HUES6 (cell line): Measurements from ENCODE around the gene CD300LB.

Source experiments
- H3K27ac ChIP-seq: 2 replicates; pipeline ENCODE4 v1.7.0; 2013; ENCODE audit warnings: low read depth, mild to moderate bottlenecking, low read length, inconsistent platforms
- H3K27me3 ChIP-seq: 2 replicates; pipeline ENCODE4 v1.6.1; 2013; ENCODE audit warnings: low read length; ENCODE audit not compliant: control insufficient read depth, insufficient read depth
- H3K36me3 ChIP-seq: 2 replicates; pipeline ENCODE4 v1.6.1; 2013; ENCODE audit warnings: low read length; ENCODE audit not compliant: control insufficient read depth, insufficient read depth
- H3K4me1 ChIP-seq: 2 replicates; pipeline ENCODE4 v1.6.1; 2013; ENCODE audit warnings: low read length; ENCODE audit not compliant: control insufficient read depth, insufficient read depth
- H3K4me3 ChIP-seq: 2 replicates; pipeline ENCODE4 v1.5.1; 2013; ENCODE audit warnings: low read depth, low read length
- H3K9ac ChIP-seq: one replicate; pipeline ENCODE4 v1.6.1; 2013; ENCODE audit warnings: mild to moderate bottlenecking, low read length
- H3K9me3 ChIP-seq: 2 replicates; pipeline ENCODE4 v1.6.1; 2013; ENCODE audit warnings: low read depth, low read length; ENCODE audit not compliant: control insufficient read depth, insufficient read depth

Gene CD300LB

DNA sequence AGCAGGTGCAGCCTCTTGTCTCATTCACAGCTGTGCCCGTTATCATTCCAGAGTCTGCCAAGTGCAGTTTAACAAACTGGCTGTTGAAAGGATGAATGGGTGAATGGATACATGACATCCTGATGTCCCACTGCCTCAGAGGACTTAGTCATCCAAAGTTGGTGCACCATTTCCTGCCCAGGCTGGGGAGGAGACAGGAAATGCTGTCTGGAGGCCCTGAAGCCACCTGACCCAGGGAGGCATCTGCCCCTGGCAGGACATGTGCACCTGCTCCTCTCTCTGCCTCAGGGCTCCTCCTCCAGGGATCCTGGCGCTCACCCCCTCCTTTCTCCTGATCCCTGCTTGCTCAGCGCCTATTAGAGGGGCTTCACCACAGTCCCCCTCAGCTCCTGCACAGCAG, 16.5 kb upstream of the CD300LB start:
- H3K9ac ChIP-seq, result no peak overlapping the region

GRCh38 chr17:74547264-74547663, 16.0 kb upstream of the CD300LB start:
- Histone ChIP-seq H3K4me1 (no peaks in the 10 kb centered on the region), H3K4me3 (no peak overlapping the region), H3K27me3 (no peaks in the 10 kb centered on the region; the same call in 1 of the 2 replicates), H3K36me3 (no peaks in the 10 kb centered on the region), H3K9me3 (no peaks in the 10 kb centered on the region), H3K9ac (no peak overlapping the region), H3K27ac (no peak overlapping the region)

More for the DNA sequence above, 16.5 kb upstream of the CD300LB start:
- no peaks in the 10 kb centered on the region for H3K4me1 ChIP-seq
- H3K36me3 ChIP-seq, result no peaks in the 10 kb centered on the region
- H3K27ac ChIP-seq, result no peak overlapping the region
- H3K4me3 ChIP-seq, result no peak overlapping the region
- H3K9me3 ChIP-seq, result no peaks in the 10 kb centered on the region
- H3K27me3 ChIP-seq, result peaks cover 2% of the 10 kb centered on the region; the same call in 1 of the 2 replicates

- H3K4me3 ChIP-seq, result no peak overlapping the region
- no peaks in the 10 kb centered on the region; the same call in 1 of the 2 replicates for H3K27me3 ChIP-seq
- H3K27ac ChIP-seq, result no peak overlapping the region
- H3K9ac ChIP-seq, result no peak overlapping the region
- H3K4me1 ChIP-seq, result no peaks in the 10 kb centered on the region
- H3K36me3 ChIP-seq, result no peaks in the 10 kb centered on the region
- H3K9me3 ChIP-seq, result no peaks in the 10 kb centered on the region
Observed at GRCh38 chr17:74546586-74546985, 15.3 kb upstream of the CD300LB start.

GRCh38 chr17:74545843-74546230, 14.6 kb upstream of the CD300LB start, which contains the start of gene CD300C:
CD300C (minus strand) TSS chr17:74546115; CDS start chr17:74545782, 333 bp downstream.
- H3K9me3 ChIP-seq, result no peaks in the 10 kb centered on the region
- no peaks in the 10 kb centered on the region for H3K36me3 ChIP-seq
- H3K27ac ChIP-seq, result no peak within 1 kb of the TSS
- H3K4me1 ChIP-seq, result no peaks in the 10 kb centered on the region
- no peak within 1 kb of the TSS for H3K4me3 ChIP-seq
- no peak within 1 kb of the TSS for H3K9ac ChIP-seq
- H3K27me3 ChIP-seq, result no peaks in the 10 kb centered on the region; the same call in 1 of the 2 replicates

- H3K4me1 ChIP-seq, result no peaks in the 10 kb centered on the region
- peaks cover 3% of the 10 kb centered on the region; the same call in 1 of the 2 replicates for H3K27me3 ChIP-seq
- no peak overlapping the region for H3K27ac ChIP-seq
Observed at GRCh38 chr17:74544991-74545842, 13.9 kb upstream of the CD300LB start.

GRCh38 chr17:74543891-74544760, 12.9 kb upstream of the CD300LB start:
- Histone ChIP-seq H3K4me1 (no peaks in the 10 kb centered on the region), H3K4me3 (no peak overlapping the region), H3K36me3 (no peaks in the 10 kb centered on the region), H3K27me3 (peaks cover 11% of the 10 kb centered on the region; the same call in 1 of the 2 replicates), H3K27ac (no peak overlapping the region), H3K9ac (no peak overlapping the region), H3K9me3 (no peaks in the 10 kb centered on the region)

More at GRCh38 chr17:74544991-74545842, 13.9 kb upstream of the CD300LB start:
- H3K9ac ChIP-seq, result no peak overlapping the region
- H3K4me3 ChIP-seq, result no peak overlapping the region
- H3K9me3 ChIP-seq, result no peaks in the 10 kb centered on the region
- H3K36me3 ChIP-seq, result no peaks in the 10 kb centered on the region

DNA sequence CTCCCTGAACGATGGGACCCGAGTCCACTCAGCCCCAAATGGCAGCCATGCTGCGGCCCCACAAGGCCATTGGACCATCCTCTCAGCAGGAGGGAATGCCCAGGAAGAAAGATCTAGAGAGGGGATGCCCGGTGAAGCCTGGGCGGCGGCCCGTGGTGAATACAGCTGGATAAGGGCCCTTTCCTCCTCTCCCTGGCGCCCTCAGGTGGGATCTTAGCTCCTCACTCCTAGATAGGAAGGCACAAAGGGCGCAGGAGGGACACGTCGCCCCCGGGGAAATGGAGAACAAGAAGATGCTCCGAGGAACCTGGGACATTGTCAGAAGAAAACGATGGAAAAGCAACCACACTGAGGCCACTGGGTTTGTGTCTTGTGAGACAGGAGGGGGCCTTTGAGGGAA, 12.1 kb upstream of the CD300LB start:
- H3K27me3 ChIP-seq, result peaks cover 15% of the 10 kb centered on the region; the same call in 1 of the 2 replicates
- no peak overlapping the region for H3K4me3 ChIP-seq
- H3K9me3 ChIP-seq, result no peaks in the 10 kb centered on the region
- H3K27ac ChIP-seq, result no peak overlapping the region
- H3K4me1 ChIP-seq, result no peaks in the 10 kb centered on the region
- no peaks in the 10 kb centered on the region for H3K36me3 ChIP-seq
- H3K9ac ChIP-seq, result no peak overlapping the region

DNA sequence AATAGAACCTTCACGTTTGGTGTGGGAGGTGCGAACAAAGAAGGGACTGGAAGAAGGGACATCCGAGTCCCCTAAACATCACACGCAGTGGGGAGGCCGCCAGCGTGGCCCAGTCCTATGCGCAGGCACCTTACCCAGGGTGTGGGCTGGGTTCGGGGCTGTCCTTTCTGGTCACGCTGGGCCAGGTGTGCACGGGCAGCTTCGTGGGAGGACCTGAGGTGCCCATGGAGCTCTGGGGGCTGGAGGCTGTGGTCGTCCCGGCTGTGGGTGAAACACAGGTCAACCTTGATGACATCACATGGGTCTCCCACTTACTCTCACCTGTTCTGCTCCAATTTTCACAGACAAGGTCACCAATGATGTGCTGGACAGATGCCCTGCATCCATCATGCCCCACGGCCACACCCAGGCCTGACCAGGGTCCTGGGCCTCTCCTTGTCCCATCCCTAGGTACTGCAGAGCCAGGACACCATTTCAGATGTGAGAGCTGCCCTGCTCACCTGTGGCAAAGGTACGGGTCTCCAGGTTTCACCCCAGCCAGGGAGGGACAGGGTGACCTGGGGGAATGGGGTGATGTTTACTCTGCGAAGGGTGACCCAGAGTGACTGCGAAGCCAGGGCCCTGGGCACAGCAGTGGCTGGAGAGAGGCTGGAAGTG, 11.6 kb upstream of the CD300LB start:
- no peak overlapping the region for H3K9ac ChIP-seq
- peaks cover 20% of the 10 kb centered on the region; the same call in 1 of the 2 replicates for H3K27me3 ChIP-seq
- no peak overlapping the region for H3K27ac ChIP-seq
- no peak overlapping the region for H3K4me3 ChIP-seq
- no peaks in the 10 kb centered on the region for H3K9me3 ChIP-seq
- H3K4me1 ChIP-seq, result no peaks in the 10 kb centered on the region
- no peaks in the 10 kb centered on the region for H3K36me3 ChIP-seq

- Histone ChIP-seq H3K9me3 (no peaks in the 10 kb centered on the region), H3K27ac (no peak overlapping the region)
Observed at GRCh38 chr17:74542166-74542565, 10.9 kb upstream of the CD300LB start.

DNA sequence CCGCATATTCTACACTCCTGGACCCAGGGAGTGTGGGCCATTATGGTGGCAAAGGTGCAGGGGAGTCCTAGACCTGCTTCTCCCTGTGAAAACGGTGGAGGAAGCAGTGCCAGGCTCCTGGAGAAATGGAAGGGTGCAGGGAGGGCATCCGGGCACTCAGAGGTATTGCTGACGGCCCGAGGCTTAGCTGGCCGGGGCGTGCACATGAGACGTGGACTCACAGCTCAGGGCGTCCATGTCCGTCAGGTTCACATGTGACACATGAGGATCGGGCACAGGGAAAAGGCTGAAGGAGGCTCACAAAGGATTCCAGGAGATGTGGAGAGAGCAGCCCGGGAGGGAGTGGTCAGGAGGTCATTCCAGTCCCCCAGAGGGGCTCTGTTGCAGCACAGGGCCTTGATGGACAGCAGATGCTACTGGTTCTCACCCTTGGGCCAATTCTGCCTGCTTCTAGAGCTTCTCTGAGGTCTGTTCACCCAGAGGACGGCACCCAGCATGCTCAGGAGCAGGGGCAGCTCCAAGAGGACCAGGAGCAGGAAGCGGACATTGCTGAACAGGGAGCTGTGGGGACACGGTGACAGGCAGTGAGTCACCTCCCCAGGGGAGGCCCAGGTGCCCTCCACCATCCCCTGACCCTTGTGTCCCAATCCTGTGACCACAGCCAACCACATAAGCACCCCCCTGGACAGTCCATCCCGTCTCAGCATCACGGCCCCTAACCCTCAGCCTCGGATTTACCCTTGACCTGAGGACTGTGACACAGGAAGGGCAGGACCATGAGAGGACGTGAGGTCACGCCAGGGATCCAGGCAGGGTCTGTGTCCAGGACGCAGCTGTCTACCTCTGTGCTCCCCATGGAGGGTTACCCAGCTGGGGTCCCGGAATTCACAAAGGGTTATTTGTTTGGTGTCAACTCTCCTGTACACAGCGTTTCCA, 10.2 kb upstream of the CD300LB start:
- H3K36me3 ChIP-seq, result no peaks in the 10 kb centered on the region

More at GRCh38 chr17:74542166-74542565, 10.9 kb upstream of the CD300LB start:
- H3K36me3 ChIP-seq, result no peaks in the 10 kb centered on the region
- H3K9ac ChIP-seq, result no peak overlapping the region
- H3K4me1 ChIP-seq, result no peaks in the 10 kb centered on the region
- H3K27me3 ChIP-seq, result peaks cover 24% of the 10 kb centered on the region
- H3K4me3 ChIP-seq, result no peak overlapping the region

More for the DNA sequence above, 10.2 kb upstream of the CD300LB start:
- H3K9ac ChIP-seq, result no peak overlapping the region
- peaks cover 32% of the 10 kb centered on the region for H3K27me3 ChIP-seq
- H3K4me3 ChIP-seq, result no peak overlapping the region
- H3K4me1 ChIP-seq, result no peaks in the 10 kb centered on the region
- no peaks in the 10 kb centered on the region for H3K9me3 ChIP-seq
- H3K27ac ChIP-seq, result no peak overlapping the region
